ENCODE measurements around the gene KAZALD1. TPM values are rescaled to one million over a fixed set of nuclear protein-coding genes. Genes with fewer than 3 reads are reported as not detected.

Gene KAZALD1
- total RNA-seq, 1 donor from 2014 or later, result 8.1 TPM

GRCh38 chr10:101089520-101090299 is 27.9 kb downstream of the KAZALD1 start:
- no peak for TF ChIP-seq EZH2 (IDR thresholded peaks at IDR 0.05; ENCODE audit: insufficient read depth, low read length)
- TF ChIP-seq CTCF (IDR thresholded peaks at IDR 0.05; ENCODE audit: insufficient read depth, low read depth, low read length), result no peak
- Histone ChIP-seq H3K4me3 (ENCODE audit: insufficient read depth, low read depth, low read length) (no peak overlapping the region), H4K20me1 (ENCODE audit: insufficient read depth, low read length) (no peaks in the 10 kb centered on the region), H2AFZ (ENCODE audit: low read depth, low read length) (no peak overlapping the region), H3K9me3 (ENCODE audit: insufficient read depth, low read depth, low read length) (no peaks in the 10 kb centered on the region), H3K9ac (ENCODE audit: low read length) (no peak overlapping the region), H3K4me1 (ENCODE audit: insufficient read depth, low read length) (no peaks in the 10 kb centered on the region), H3K27ac (ENCODE audit: low read depth, low read length) (no peak overlapping the region), H3K36me3 (ENCODE audit: insufficient read depth, low read length) (no peaks in the 10 kb centered on the region), H3K4me2 (ENCODE audit: low read length) (no peak overlapping the region), H3K27me3 (ENCODE audit: insufficient read depth, low read length) (peaks cover 61% of the 10 kb centered on the region), H3K79me2 (ENCODE audit: insufficient read depth, low read length) (no peaks in the 10 kb centered on the region)
- Mint-ChIP-seq H3K36me3 (ENCODE audit: low read depth, unreplicated experiment) (no peaks in the 10 kb centered on the region), H3K4me1 (ENCODE audit: low read depth, unreplicated experiment) (peaks cover 2% of the 10 kb centered on the region), H3K27me3 (ENCODE audit: low read depth, unreplicated experiment) (peaks cover 77% of the 10 kb centered on the region), H3K9me3 (ENCODE audit: unreplicated experiment) (no peaks in the 10 kb centered on the region), H3K4me3 (ENCODE audit: unreplicated experiment) (no peak overlapping the region), H3K27ac (ENCODE audit: unreplicated experiment) (no peak overlapping the region)
- DNase-seq (ENCODE audit: low read depth), result no peak
- no peak for FAIRE-seq

DNA sequence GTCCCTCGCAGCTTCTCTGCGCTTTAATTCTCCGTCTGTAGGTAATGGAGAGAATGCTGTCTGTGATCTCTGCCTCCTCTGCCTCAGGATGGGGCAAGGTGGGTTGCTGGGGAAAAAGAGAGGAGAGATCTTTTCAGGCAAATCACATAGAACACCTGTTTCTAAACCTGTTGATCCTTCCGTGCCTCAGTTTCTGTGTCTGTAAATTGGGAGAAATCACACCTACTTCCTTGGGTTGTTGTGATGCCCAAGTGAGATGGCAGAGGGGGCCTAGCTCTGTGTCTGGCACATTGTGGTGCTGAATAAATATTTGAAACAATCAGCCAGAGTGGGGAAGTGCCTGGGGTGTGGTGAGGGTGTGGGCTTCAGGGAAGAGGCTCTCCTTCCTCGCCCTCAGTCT is 28.8 kb downstream of the KAZALD1 start:
- peaks cover 62% of the 10 kb centered on the region for H3K27me3 ChIP-seq (ENCODE audit: insufficient read depth, low read length)
- H3K4me2 ChIP-seq (ENCODE audit: low read length), result no peak overlapping the region
- H3K9me3 ChIP-seq (ENCODE audit: insufficient read depth, low read depth, low read length), result no peaks in the 10 kb centered on the region
- H3K79me2 ChIP-seq (ENCODE audit: insufficient read depth, low read length), result no peaks in the 10 kb centered on the region
- H3K9ac ChIP-seq (ENCODE audit: low read length), result no peak overlapping the region
- no peak for FAIRE-seq
- DNase-seq (ENCODE audit: low read depth), result no peak
- H3K36me3 Mint-ChIP-seq (ENCODE audit: low read depth, unreplicated experiment), result no peaks in the 10 kb centered on the region
- no peak overlapping the region for H3K4me3 ChIP-seq (ENCODE audit: insufficient read depth, low read depth, low read length)
- TF ChIP-seq EZH2 (IDR thresholded peaks at IDR 0.05; ENCODE audit: insufficient read depth, low read length) (no peak), CTCF (IDR thresholded peaks at IDR 0.05; ENCODE audit: insufficient read depth, low read depth, low read length) (no peak)
- H3K4me3 Mint-ChIP-seq (ENCODE audit: unreplicated experiment), result no peak overlapping the region
- H3K4me1 ChIP-seq (ENCODE audit: insufficient read depth, low read length), result no peaks in the 10 kb centered on the region
- H3K27me3 Mint-ChIP-seq (ENCODE audit: low read depth, unreplicated experiment), result peaks cover 73% of the 10 kb centered on the region
- no peak overlapping the region for H3K27ac Mint-ChIP-seq (ENCODE audit: unreplicated experiment)
- no peaks in the 10 kb centered on the region for H3K9me3 Mint-ChIP-seq (ENCODE audit: unreplicated experiment)
- no peaks in the 10 kb centered on the region for H3K36me3 ChIP-seq (ENCODE audit: insufficient read depth, low read length)
- H3K27ac ChIP-seq (ENCODE audit: low read depth, low read length), result no peak overlapping the region
- no peak overlapping the region for H2AFZ ChIP-seq (ENCODE audit: low read depth, low read length)
- H3K4me1 Mint-ChIP-seq (ENCODE audit: low read depth, unreplicated experiment), result peaks cover 2% of the 10 kb centered on the region
- no peaks in the 10 kb centered on the region for H4K20me1 ChIP-seq (ENCODE audit: insufficient read depth, low read length)

Data from astrocyte (in vitro differentiated cells and primary cell).